IMR-90 (cell line): Measurements from ENCODE around the gene RHBDL1. TPM values are rescaled to one million over a fixed set of nuclear protein-coding genes. Genes with fewer than 3 reads are reported as not detected.

ENCODE experiments used
- ATAC-seq: fragments of 200-7000 bp; cut with Tn5 transposase; 2 replicates; pipeline ENCODE4 v1.9.1; 2020; ENCODE audit warnings: low read depth, mild to moderate bottlenecking, moderate library complexity
- BruUV-seq: library from RNA; stranded (reverse); fragments of 400-500 nt; replicated peaks from 2 replicates; lab custom pipeline; 2021; lab: Mats Ljungman, UMichigan
- CTCF ChIA-PET: fragments of 300-600 bp; formaldehyde crosslinking; extraction: SDS; loops from one replicate; lab custom pipeline; 2021; ENCODE audit warnings: antibody characterized with exemption; lab: Yijun Ruan, JAX
- POLR2A ChIA-PET: fragments of 300-600 bp; sonication (Branson Sonifier 250); formaldehyde crosslinking; loops from one replicate; lab custom pipeline; 2022; ENCODE audit warnings: antibody characterized with exemption; ENCODE audit not compliant: unreplicated experiment; lab: Charles Lee
- DNase-seq: peaks from one replicate; pipeline ENCODE4 v3.0.0; 2013
- H2AFZ ChIP-seq: replicated peaks from 2 replicates; pipeline ENCODE3; 2013; ENCODE audit warnings: low read length, mild to moderate bottlenecking; ENCODE audit not compliant: poor library complexity
- H2AK5ac ChIP-seq: 2 replicates; pipeline ENCODE4 v1.6.1; 2013; ENCODE audit warnings: low read depth, low read length, inconsistent platforms
- H2AK9ac ChIP-seq: replicated peaks from 2 replicates; pipeline ENCODE3; 2013; ENCODE audit warnings: mild to moderate bottlenecking, low read depth, low read length, moderate library complexity; ENCODE audit not compliant: poor library complexity
- H2BK120ac ChIP-seq: 2 replicates; pipeline ENCODE4 v1.6.1; 2013; ENCODE audit warnings: low read depth, low read length, inconsistent platforms
- H2BK15ac ChIP-seq: 3 replicates; pipeline ENCODE4 v1.6.1; 2013; ENCODE audit warnings: low read depth, low read length, inconsistent platforms
- H2BK20ac ChIP-seq: 2 replicates; pipeline ENCODE4 v1.6.1; 2013; ENCODE audit warnings: low read depth, mild to moderate bottlenecking, inconsistent platforms, low read length, moderate library complexity
- H2BK5ac ChIP-seq: 2 replicates; pipeline ENCODE4 v1.6.1; 2013; ENCODE audit warnings: mild to moderate bottlenecking, low read depth, low read length, inconsistent platforms; ENCODE audit not compliant: poor library complexity, severe bottlenecking
- H3K14ac ChIP-seq: replicated peaks from 2 replicates; pipeline ENCODE4 v1.6.1; 2013; ENCODE audit warnings: low read depth, low read length, inconsistent platforms
- H3K18ac ChIP-seq: 2 replicates; pipeline ENCODE4 v1.6.1; 2013; ENCODE audit warnings: low read depth, low read length, control low read depth
- H3K23ac ChIP-seq: 2 replicates; pipeline ENCODE4 v1.6.1; 2013; ENCODE audit warnings: low read depth, low read length, inconsistent platforms
- H3K27ac ChIP-seq: 2 replicates; pipeline ENCODE4 v1.5.1; 2013; ENCODE audit warnings: mild to moderate bottlenecking, control low read depth, low read length; ENCODE audit not compliant: insufficient read depth
- H3K27me3 ChIP-seq: 2 replicates; pipeline ENCODE4 v1.6.1; 2013; ENCODE audit warnings: low read length; ENCODE audit not compliant: control insufficient read depth, insufficient read depth
- H3K36me3 ChIP-seq: 2 replicates; pipeline ENCODE4 v1.6.1; 2013; ENCODE audit warnings: low read length, mixed read lengths; ENCODE audit not compliant: control insufficient read depth, insufficient read depth
- H3K4ac ChIP-seq: 2 replicates; pipeline ENCODE4 v1.6.1; 2013; ENCODE audit warnings: low read depth, low read length, inconsistent platforms
- H3K4me1 ChIP-seq: 2 replicates; pipeline ENCODE4 v1.6.1; 2013; ENCODE audit warnings: low read length, mixed read lengths; ENCODE audit not compliant: control insufficient read depth, insufficient read depth
- H3K4me2 ChIP-seq: 2 replicates; pipeline ENCODE4 v1.6.1; 2013; ENCODE audit warnings: low read depth, mild to moderate bottlenecking, control low read depth, low read length, moderate library complexity
- H3K4me3 ChIP-seq: 2 replicates; pipeline ENCODE4 v1.5.1; 2013; ENCODE audit warnings: low read depth, mild to moderate bottlenecking, control low read depth, low read length, moderate library complexity; ENCODE audit not compliant: insufficient read depth
- H3K56ac ChIP-seq: 2 replicates; pipeline ENCODE4 v1.6.1; 2013; ENCODE audit warnings: low read length, inconsistent platforms; ENCODE audit not compliant: insufficient read depth; ENCODE audit errors: extremely low read depth
- H3K79me1 ChIP-seq, 2 experiments: 2 replicates each; pipeline ENCODE4 v1.6.1; 2013; ENCODE audit warnings: low read length in 2 of 2, inconsistent platforms in 1 of 2, low read depth in 1 of 2
- H3K9ac ChIP-seq: 2 replicates; pipeline ENCODE4 v1.6.1; 2013; ENCODE audit warnings: low read depth, low read length, control low read depth
- H3K9me1 ChIP-seq: 2 replicates; pipeline ENCODE4 v1.6.1; 2013; ENCODE audit warnings: low read length, inconsistent platforms; ENCODE audit not compliant: insufficient read depth
- H3K9me3 ChIP-seq: 2 replicates; pipeline ENCODE4 v1.6.1; 2013; ENCODE audit warnings: low read length; ENCODE audit not compliant: control insufficient read depth, insufficient read depth
- H4K20me1 ChIP-seq: 2 replicates; pipeline ENCODE4 v1.6.1; 2013; ENCODE audit warnings: low read length, inconsistent platforms; ENCODE audit not compliant: insufficient read depth
- H4K5ac ChIP-seq: 2 replicates; pipeline ENCODE4 v1.6.1; 2013; ENCODE audit warnings: mild to moderate bottlenecking, low read depth, low read length, control low read depth
- H4K8ac ChIP-seq, 2 experiments: 2 replicates each; pipeline ENCODE4 v1.6.1; 2013; ENCODE audit warnings: low read depth in 2 of 2, low read length in 2 of 2, control low read depth in 1 of 2, inconsistent platforms in 1 of 2
- H4K91ac ChIP-seq: 2 replicates; pipeline ENCODE4 v1.6.1; 2013; ENCODE audit warnings: low read depth, low read length, inconsistent platforms; ENCODE audit not compliant: insufficient read depth
- FOS ChIP-seq: fragments of 150-350 bp; IDR thresholded peaks from 2 replicates; pipeline ENCODE4 v1.6.1; 2016; ENCODE audit warnings: low read depth, low read length
- NFE2L2 ChIP-seq: fragments of 150-350 bp; IDR thresholded peaks from 2 replicates; pipeline ENCODE4 v1.6.1; 2016; ENCODE audit warnings: low read depth, mild to moderate bottlenecking, low read length
- RFX5 ChIP-seq: IDR thresholded peaks from 2 replicates; pipeline ENCODE4 v1.8.0; 2012; ENCODE audit warnings: low read depth, mild to moderate bottlenecking, low read length, moderate library complexity
- WGBS, 2 experiments: methylation state at CpG; one replicate each; pipeline versions ENCODE4 v1.1.5 to v1.1.7; 2013; ENCODE audit warnings: missing lambda C conversion rate in 2 of 2; ENCODE audit not compliant: insufficient read length in 1 of 2; ENCODE audit errors: extremely low coverage in 2 of 2; 5-methylcytosine and 5-hydroxymethylcytosine counted together
- dilution Hi-C: fragments of 300-500 bp; cut with HindIII; formaldehyde crosslinking; loops from one replicate; pipeline ENCODE4 v1.14.3; 2018; ENCODE audit warnings: low sequenced_read_pairs; ENCODE audit not compliant: unreplicated experiment
- in situ Hi-C: fragments of 300-500 bp; cut with MboI; formaldehyde crosslinking; loops from 3 replicates; pipeline ENCODE4 v1.14.3; 2019; ENCODE audit warnings: low sequenced_read_pairs, inconsistent platforms, mixed read lengths
- intact Hi-C: fragments of 100-400 bp; cut with micrococcal nuclease; formaldehyde crosslinking; loops from 2 replicates; pipeline ENCODE4 v1.10.0; 2022
- polyA plus RNA-seq, 3 experiments: library from polyadenylated mRNA; depleted of rRNA; stranded (reverse); fragments of >200 nt; gene quantifications; 2 replicates each; pipeline ENCODE4 v1.2.3, GENCODE V29; 2012; ENCODE audit warnings: low replicate concordance in 1 of 3
- total RNA-seq: library from RNA; depleted of rRNA; stranded (reverse); fragments of >200 nt; gene quantifications from 2 replicates; pipeline ENCODE4 v1.2.3, GENCODE V29; 2012
- TF ChIP-seq, protein P1 (sequence below): fragments of 150-350 bp; IDR thresholded peaks from 2 replicates; pipeline ENCODE4 v1.6.1; 2017; ENCODE audit warnings: mild to moderate bottlenecking, antibody characterized with exemption, low read length, low read depth
- TF ChIP-seq, protein P2 (sequence below): conservative IDR thresholded peaks from 2 replicates; pipeline ENCODE4 v1.5.1; 2012; ENCODE audit warnings: mild to moderate bottlenecking, low read depth, low read length, improper control_type of control experiment

Gene RHBDL1
- total and polyA plus RNA-seq, 2 of the 4 experiments (the other 2 are of a cell fraction) = 0.72 to 4.1 TPM

DNA sequence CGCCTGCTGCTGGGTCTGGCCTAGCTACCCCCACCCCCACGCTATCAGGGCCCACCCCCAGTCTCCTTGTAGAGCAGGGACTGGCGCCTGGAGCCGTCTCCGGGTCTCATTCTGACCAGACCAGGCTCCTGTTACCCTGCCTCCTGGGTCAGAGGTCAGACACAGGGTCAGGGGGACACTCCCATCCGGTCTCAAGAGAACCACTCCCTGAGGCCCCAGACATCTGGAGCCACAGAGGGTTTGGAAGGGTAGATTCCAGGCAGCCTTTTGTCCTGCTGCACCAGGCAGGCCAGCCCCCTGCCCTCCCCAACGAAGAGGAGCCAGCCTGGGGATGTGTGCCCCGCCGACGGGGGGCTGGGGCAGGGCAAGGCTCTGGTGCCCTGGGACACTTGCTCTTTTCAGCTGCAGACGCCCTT is 45.6 kb upstream of the RHBDL1 start:
- 0 out of 2 replicates have a peak, but pooled peaks cover 3% of the 10 kb centered on the region for H4K20me1 ChIP-seq
- H3K23ac ChIP-seq = no peak overlapping the region
- no peak overlapping the region for H2BK15ac ChIP-seq
- TF ChIP-seq, protein P1, sequence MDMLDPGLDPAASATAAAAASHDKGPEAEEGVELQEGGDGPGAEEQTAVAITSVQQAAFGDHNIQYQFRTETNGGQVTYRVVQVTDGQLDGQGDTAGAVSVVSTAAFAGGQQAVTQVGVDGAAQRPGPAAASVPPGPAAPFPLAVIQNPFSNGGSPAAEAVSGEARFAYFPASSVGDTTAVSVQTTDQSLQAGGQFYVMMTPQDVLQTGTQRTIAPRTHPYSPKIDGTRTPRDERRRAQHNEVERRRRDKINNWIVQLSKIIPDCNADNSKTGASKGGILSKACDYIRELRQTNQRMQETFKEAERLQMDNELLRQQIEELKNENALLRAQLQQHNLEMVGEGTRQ = no peak
- TF ChIP-seq FOS (no peak), NFE2L2 (no peak), RFX5 (no peak)
- TF ChIP-seq, protein P2, sequence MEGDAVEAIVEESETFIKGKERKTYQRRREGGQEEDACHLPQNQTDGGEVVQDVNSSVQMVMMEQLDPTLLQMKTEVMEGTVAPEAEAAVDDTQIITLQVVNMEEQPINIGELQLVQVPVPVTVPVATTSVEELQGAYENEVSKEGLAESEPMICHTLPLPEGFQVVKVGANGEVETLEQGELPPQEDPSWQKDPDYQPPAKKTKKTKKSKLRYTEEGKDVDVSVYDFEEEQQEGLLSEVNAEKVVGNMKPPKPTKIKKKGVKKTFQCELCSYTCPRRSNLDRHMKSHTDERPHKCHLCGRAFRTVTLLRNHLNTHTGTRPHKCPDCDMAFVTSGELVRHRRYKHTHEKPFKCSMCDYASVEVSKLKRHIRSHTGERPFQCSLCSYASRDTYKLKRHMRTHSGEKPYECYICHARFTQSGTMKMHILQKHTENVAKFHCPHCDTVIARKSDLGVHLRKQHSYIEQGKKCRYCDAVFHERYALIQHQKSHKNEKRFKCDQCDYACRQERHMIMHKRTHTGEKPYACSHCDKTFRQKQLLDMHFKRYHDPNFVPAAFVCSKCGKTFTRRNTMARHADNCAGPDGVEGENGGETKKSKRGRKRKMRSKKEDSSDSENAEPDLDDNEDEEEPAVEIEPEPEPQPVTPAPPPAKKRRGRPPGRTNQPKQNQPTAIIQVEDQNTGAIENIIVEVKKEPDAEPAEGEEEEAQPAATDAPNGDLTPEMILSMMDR = no peak
- H2AK9ac ChIP-seq = no peak overlapping the region
- 56% methylated on average over 7 of the region's 11 CpGs; no CpG with 5 or more reads in 1 of the 2 experiments for WGBS, 2 experiments
- no peak for ATAC-seq
- no peak overlapping the region for H3K27ac ChIP-seq
- no peak for DNase-seq
- in situ Hi-C loops (no loop called here), intact Hi-C loops (no loop called here), dilution Hi-C loops (no loop called here)
- H4K91ac ChIP-seq = no peak overlapping the region
- no peak overlapping the region for H3K56ac ChIP-seq
- H2BK20ac ChIP-seq = no peak overlapping the region
- no TSS peak for BruUV-seq
- no peak overlapping the region for H3K4ac ChIP-seq
- H3K27me3 ChIP-seq = no peaks in the 10 kb centered on the region
- H3K36me3 ChIP-seq = peaks cover 19% of the 10 kb centered on the region; the same call in 1 of the 2 replicates
- no peak overlapping the region for H3K9ac ChIP-seq
- H3K9me3 ChIP-seq = no peaks in the 10 kb centered on the region
- H3K79me1 ChIP-seq = peaks cover 3 to 29% of the 10 kb centered on the region in 2 experiments; a peak in 2 of 4 replicates
- H3K18ac ChIP-seq = no peak overlapping the region
- ChIA-PET CTCF (no interaction called here), POLR2A (no interaction called here)
- H3K4me1 ChIP-seq = peaks cover 26% of the 10 kb centered on the region
- no peak overlapping the region for H2BK5ac ChIP-seq
- H2AK5ac ChIP-seq = no peak overlapping the region
- no peak overlapping the region for H3K4me3 ChIP-seq
- no peak overlapping the region for H4K8ac ChIP-seq
- H3K14ac ChIP-seq = no peak overlapping the region
- no peak overlapping the region for H3K4me2 ChIP-seq
- no peak overlapping the region for H4K5ac ChIP-seq
- H2BK120ac ChIP-seq = no peak overlapping the region
- H2AFZ ChIP-seq = no peak overlapping the region
- H3K9me1 ChIP-seq = no peaks in the 10 kb centered on the region; the same call in 1 of the 2 replicates
